WTC11 (cell line): ENCODE measurements around the gene PNPT1. TPM values are rescaled to one million over a fixed set of nuclear protein-coding genes. Genes with fewer than 3 reads are reported as not detected.

ENCODE experiments used
- ATAC-seq: fragments of 200-7000 bp; cut with Tn5 transposase; 2 replicates; pipeline ENCODE4 v1.10.0; 2021; ENCODE audit warnings: mild to moderate bottlenecking, moderate library complexity
- CTCF ChIA-PET: fragments of 300-600 bp; sonication (Branson Sonifier 250); formaldehyde crosslinking; loops from one replicate; lab custom pipeline; 2021; ENCODE audit warnings: antibody characterized with exemption; lab: Charles Lee
- POLR2A ChIA-PET: fragments of 350-600 bp; sonication (Branson Sonifier 250); formaldehyde crosslinking; loops from one replicate; lab custom pipeline; 2021; ENCODE audit warnings: antibody characterized with exemption; lab: Charles Lee
- DNase-seq: peaks from one replicate; pipeline ENCODE4 v3.0.0; 2021; ENCODE audit warnings: low spot score
- H3K27ac Mint-ChIP-seq: 2 replicates; pipeline ENCODE4 v1.8.0; 2021; ENCODE audit warnings: mixed read lengths
- H3K27me3 Mint-ChIP-seq: 2 replicates; pipeline ENCODE4 v1.8.0; 2021; ENCODE audit warnings: low read depth, mild to moderate bottlenecking, moderate library complexity, mixed read lengths
- H3K36me3 Mint-ChIP-seq: 2 replicates; pipeline ENCODE4 v1.8.0; 2021; ENCODE audit warnings: mixed read lengths
- H3K4me1 Mint-ChIP-seq: 2 replicates; pipeline ENCODE4 v1.8.0; 2022; ENCODE audit warnings: mixed read lengths
- H3K4me3 Mint-ChIP-seq: 2 replicates; pipeline ENCODE4 v1.8.0; 2021; ENCODE audit warnings: mild to moderate bottlenecking, moderate library complexity, mixed read lengths
- H3K9me3 Mint-ChIP-seq: 2 replicates; pipeline ENCODE4 v1.8.0; 2021; ENCODE audit warnings: mixed read lengths
- ATF2 ChIP-seq: sonication (generic); formaldehyde crosslinking; IDR thresholded peaks from 2 replicates; pipeline ENCODE4 v1.8.1; 2022; ENCODE audit warnings: low read depth, missing genetic modification reagents, borderline replicate concordance
- CREM ChIP-seq: sonication (generic); formaldehyde crosslinking; IDR thresholded peaks from 2 replicates; pipeline ENCODE4 v1.8.1; 2022; ENCODE audit warnings: mild to moderate bottlenecking, missing genetic modification reagents, moderate library complexity
- CTCF ChIP-seq: fragments of 200-600 bp; IDR thresholded peaks from 2 replicates; pipeline ENCODE4 v1.8.0; 2022; ENCODE audit warnings: antibody characterized with exemption
- ERG ChIP-seq: fragments of 250-450 bp; sonication (Bioruptor Pico); IDR thresholded peaks from 2 replicates; pipeline ENCODE4 v1.8.0; 2021; ENCODE audit warnings: mild to moderate bottlenecking
- ETV6 ChIP-seq: sonication (generic); formaldehyde crosslinking; IDR thresholded peaks from 2 replicates; pipeline ENCODE4 v1.8.1; 2022; ENCODE audit warnings: mild to moderate bottlenecking, missing genetic modification reagents
- GABPB1 ChIP-seq: sonication (generic); formaldehyde crosslinking; IDR thresholded peaks from 2 replicates; pipeline ENCODE4 v1.8.1; 2023; ENCODE audit warnings: mild to moderate bottlenecking, missing genetic modification reagents
- JUN ChIP-seq: sonication (generic); formaldehyde crosslinking; IDR thresholded peaks from 2 replicates; pipeline ENCODE4 v1.8.0; 2023; ENCODE audit warnings: mild to moderate bottlenecking, missing genetic modification reagents
- KAT7 ChIP-seq: sonication (generic); formaldehyde crosslinking; IDR thresholded peaks from 2 replicates; pipeline ENCODE4 v1.8.1; 2023; ENCODE audit warnings: missing genetic modification reagents, mild to moderate bottlenecking, borderline replicate concordance
- NFE2L1 ChIP-seq: sonication (generic); formaldehyde crosslinking; IDR thresholded peaks from 2 replicates; pipeline ENCODE4 v1.8.1; 2023; ENCODE audit warnings: missing genetic modification reagents
- NR1H2 ChIP-seq: sonication (generic); formaldehyde crosslinking; IDR thresholded peaks from 2 replicates; pipeline ENCODE4 v1.9.0; 2021; ENCODE audit warnings: mild to moderate bottlenecking, moderate library complexity, missing genetic modification reagents
- OVOL2 ChIP-seq: fragments of 250-450 bp; sonication (Bioruptor Pico); IDR thresholded peaks from 2 replicates; pipeline ENCODE4 v1.9.0; 2021; ENCODE audit warnings: mild to moderate bottlenecking, borderline replicate concordance
- SMAD4 ChIP-seq: sonication (generic); formaldehyde crosslinking; IDR thresholded peaks from 2 replicates; pipeline ENCODE4 v1.8.0; 2022; ENCODE audit warnings: mild to moderate bottlenecking, missing genetic modification reagents
- SOX15 ChIP-seq: fragments of 250-450 bp; sonication (Bioruptor Pico); IDR thresholded peaks from 2 replicates; pipeline ENCODE4 v1.9.0; 2021; ENCODE audit warnings: mild to moderate bottlenecking
- STAT6 ChIP-seq: sonication (generic); formaldehyde crosslinking; conservative IDR thresholded peaks from 2 replicates; pipeline ENCODE4 v1.8.1; 2023; ENCODE audit warnings: mild to moderate bottlenecking, low read depth, missing genetic modification reagents, moderate library complexity
- TP53 ChIP-seq: sonication (generic); formaldehyde crosslinking; IDR thresholded peaks from 2 replicates; pipeline ENCODE4 v1.8.1; 2023; ENCODE audit warnings: mild to moderate bottlenecking, missing genetic modification reagents
- ZBTB21 ChIP-seq: sonication (generic); formaldehyde crosslinking; IDR thresholded peaks from 2 replicates; pipeline ENCODE4 v1.8.1; 2023; ENCODE audit warnings: mild to moderate bottlenecking, missing genetic modification reagents, borderline replicate concordance
- ZNF138 ChIP-seq: sonication (generic); formaldehyde crosslinking; conservative IDR thresholded peaks from 2 replicates; pipeline ENCODE4 v1.8.1; 2022; ENCODE audit warnings: mild to moderate bottlenecking, moderate library complexity, missing genetic modification reagents
- ZNF416 ChIP-seq: fragments of 250-450 bp; sonication (Bioruptor Pico); IDR thresholded peaks from 2 replicates; pipeline ENCODE4 v1.9.0; 2021; ENCODE audit warnings: mild to moderate bottlenecking, inconsistent platforms
- ZNF425 ChIP-seq: fragments of 250-450 bp; sonication (Bioruptor Pico); conservative IDR thresholded peaks from 2 replicates; pipeline ENCODE4 v1.9.0; 2021; ENCODE audit warnings: mild to moderate bottlenecking
- total RNA-seq: library from RNA; stranded (reverse); gene quantifications from 3 replicates; pipeline ENCODE4 v1.2.3, GENCODE V29; 2021
- TF ChIP-seq, protein P1 (sequence below): sonication (generic); formaldehyde crosslinking; IDR thresholded peaks from 2 replicates; pipeline ENCODE4 v1.8.1; 2023; ENCODE audit warnings: mild to moderate bottlenecking, missing genetic modification reagents, borderline replicate concordance

PNPT1 gene
- total RNA-seq, 1 experiment from 2014 or later = 44.9 TPM

DNA sequence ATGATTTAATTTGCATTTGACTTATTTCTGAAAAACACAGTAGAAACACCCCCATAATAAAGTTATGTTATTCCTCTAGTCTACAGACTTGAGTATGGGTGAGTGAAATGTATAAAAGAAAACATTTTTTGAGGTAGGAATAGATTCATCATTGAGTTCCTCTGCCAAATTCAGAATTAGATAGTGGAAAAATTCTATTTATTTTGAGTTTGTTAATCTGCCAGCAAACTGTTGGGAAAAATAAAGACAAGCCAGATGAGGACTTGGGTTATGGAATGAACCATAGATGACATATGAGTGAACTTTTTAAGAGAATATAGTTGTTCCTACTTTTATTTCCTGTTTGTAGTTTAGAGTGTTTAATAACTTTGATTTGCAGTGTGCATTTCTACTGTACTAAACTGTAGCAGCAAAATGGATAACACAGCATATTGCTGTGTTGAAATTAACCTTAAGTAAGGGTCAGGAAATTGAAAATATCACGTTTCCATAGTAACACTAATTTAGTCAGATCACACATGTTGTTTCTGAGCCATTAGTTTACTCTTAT lies 35.6 kb upstream of the PNPT1 start (continued):
- TF ChIP-seq ZNF425 = no peak
- TF ChIP-seq TP53 (CRISPR knock-in tag) = no peak
- TF ChIP-seq ZNF416 = no peak
- no peak for TF ChIP-seq CREM
- TF ChIP-seq, all 79 proteins: peak for 0

- no peak for ATAC-seq
- H3K9me3 Mint-ChIP-seq = 0 out of 2 replicates have a peak, but pooled peaks cover 5% of the 10 kb centered on the region
- no peak for DNase-seq
- H3K4me3 Mint-ChIP-seq = no peak overlapping the region
- ChIA-PET CTCF (no interaction called here), POLR2A (no interaction called here)
- H3K36me3 Mint-ChIP-seq = no peaks in the 10 kb centered on the region
- peaks cover 22% of the 10 kb centered on the region for H3K4me1 Mint-ChIP-seq
- no peaks in the 10 kb centered on the region for H3K27me3 Mint-ChIP-seq
- no peak overlapping the region for H3K27ac Mint-ChIP-seq
- TF ChIP-seq JUN (CRISPR knock-in tag) (no peak), ZNF425 (no peak), CTCF (no peak), SOX15 (CRISPR knock-in tag) (no peak), ZNF138 (CRISPR knock-in tag) (no peak), NR1H2 (CRISPR knock-in tag) (no peak), OVOL2 (no peak), STAT6 (CRISPR knock-in tag) (no peak), ETV6 (CRISPR knock-in tag) (no peak), SMAD4 (CRISPR knock-in tag) (no peak), KAT7 (CRISPR knock-in tag) (no peak), GABPB1 (CRISPR knock-in tag) (no peak), ATF2 (no peak), ZBTB21 (CRISPR knock-in tag) (no peak), NFE2L1 (no peak), ERG (CRISPR knock-in tag) (no peak)
- TF ChIP-seq, protein P1, sequence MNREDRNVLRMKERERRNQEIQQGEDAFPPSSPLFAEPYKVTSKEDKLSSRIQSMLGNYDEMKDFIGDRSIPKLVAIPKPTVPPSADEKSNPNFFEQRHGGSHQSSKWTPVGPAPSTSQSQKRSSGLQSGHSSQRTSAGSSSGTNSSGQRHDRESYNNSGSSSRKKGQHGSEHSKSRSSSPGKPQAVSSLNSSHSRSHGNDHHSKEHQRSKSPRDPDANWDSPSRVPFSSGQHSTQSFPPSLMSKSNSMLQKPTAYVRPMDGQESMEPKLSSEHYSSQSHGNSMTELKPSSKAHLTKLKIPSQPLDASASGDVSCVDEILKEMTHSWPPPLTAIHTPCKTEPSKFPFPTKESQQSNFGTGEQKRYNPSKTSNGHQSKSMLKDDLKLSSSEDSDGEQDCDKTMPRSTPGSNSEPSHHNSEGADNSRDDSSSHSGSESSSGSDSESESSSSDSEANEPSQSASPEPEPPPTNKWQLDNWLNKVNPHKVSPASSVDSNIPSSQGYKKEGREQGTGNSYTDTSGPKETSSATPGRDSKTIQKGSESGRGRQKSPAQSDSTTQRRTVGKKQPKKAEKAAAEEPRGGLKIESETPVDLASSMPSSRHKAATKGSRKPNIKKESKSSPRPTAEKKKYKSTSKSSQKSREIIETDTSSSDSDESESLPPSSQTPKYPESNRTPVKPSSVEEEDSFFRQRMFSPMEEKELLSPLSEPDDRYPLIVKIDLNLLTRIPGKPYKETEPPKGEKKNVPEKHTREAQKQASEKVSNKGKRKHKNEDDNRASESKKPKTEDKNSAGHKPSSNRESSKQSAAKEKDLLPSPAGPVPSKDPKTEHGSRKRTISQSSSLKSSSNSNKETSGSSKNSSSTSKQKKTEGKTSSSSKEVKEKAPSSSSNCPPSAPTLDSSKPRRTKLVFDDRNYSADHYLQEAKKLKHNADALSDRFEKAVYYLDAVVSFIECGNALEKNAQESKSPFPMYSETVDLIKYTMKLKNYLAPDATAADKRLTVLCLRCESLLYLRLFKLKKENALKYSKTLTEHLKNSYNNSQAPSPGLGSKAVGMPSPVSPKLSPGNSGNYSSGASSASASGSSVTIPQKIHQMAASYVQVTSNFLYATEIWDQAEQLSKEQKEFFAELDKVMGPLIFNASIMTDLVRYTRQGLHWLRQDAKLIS (CRISPR knock-in tag) = no peak
Observed at GRCh38 chr2:55721596-55722215, 28.1 kb upstream of the PNPT1 start.
